ENCODE data around the gene GATB. TPM values are rescaled to one million over a fixed set of nuclear protein-coding genes. Genes with fewer than 3 reads are reported as not detected.
A peak's percentile ranks its signal among the peaks of the same experiment; 100 is the strongest.

GATB gene
- total RNA-seq, 1 donor: 17.2 TPM

- TF ChIP-seq, protein P1, sequence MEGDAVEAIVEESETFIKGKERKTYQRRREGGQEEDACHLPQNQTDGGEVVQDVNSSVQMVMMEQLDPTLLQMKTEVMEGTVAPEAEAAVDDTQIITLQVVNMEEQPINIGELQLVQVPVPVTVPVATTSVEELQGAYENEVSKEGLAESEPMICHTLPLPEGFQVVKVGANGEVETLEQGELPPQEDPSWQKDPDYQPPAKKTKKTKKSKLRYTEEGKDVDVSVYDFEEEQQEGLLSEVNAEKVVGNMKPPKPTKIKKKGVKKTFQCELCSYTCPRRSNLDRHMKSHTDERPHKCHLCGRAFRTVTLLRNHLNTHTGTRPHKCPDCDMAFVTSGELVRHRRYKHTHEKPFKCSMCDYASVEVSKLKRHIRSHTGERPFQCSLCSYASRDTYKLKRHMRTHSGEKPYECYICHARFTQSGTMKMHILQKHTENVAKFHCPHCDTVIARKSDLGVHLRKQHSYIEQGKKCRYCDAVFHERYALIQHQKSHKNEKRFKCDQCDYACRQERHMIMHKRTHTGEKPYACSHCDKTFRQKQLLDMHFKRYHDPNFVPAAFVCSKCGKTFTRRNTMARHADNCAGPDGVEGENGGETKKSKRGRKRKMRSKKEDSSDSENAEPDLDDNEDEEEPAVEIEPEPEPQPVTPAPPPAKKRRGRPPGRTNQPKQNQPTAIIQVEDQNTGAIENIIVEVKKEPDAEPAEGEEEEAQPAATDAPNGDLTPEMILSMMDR (IDR thresholded peaks at IDR 0.05; ENCODE audit: insufficient read depth, low read length): no peak
- DNase-seq (ENCODE audit: low read depth): no peak
- peak overlapping the region; percentile 10 for H3K4me3 ChIP-seq (ENCODE audit: low read depth, low read length)
Measured at GRCh38 chr4:151653548-151653918, 107.3 kb downstream of the GATB start.

DNA sequence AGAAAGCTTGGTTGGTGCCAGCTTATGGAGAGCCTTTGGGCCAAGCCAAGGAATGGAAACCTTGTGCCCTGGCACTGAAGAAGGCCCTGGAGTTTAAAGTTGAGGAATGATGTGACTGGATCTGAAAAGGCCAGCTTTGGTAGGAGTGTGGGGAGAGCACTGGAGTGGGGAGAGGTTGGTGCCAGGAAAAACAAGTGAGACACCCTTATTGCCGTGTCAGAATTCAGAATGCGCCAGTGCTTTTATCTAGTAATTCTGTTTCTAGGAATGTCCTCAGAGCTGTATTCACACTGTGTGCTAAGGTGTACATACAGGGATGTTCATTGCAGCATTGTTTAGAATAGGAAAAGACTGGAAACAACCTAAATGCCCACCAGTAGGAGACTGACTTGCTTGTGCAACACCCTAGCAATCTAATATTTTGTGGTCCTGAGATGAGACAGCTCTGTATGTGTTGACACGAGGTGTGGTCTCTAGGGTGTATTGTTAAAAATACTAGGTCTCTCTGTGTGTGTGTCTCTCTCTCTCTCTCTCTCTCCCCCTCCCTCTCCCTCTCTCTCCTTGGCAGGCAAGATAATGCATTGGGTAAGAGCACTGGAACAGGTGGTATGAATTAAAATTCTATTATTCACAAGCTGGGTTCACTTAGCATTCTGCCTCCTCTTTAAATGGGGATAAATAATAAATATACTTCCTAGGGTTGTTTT lies 107.8 kb downstream of the GATB start:
- TF ChIP-seq, protein P1 (IDR thresholded peaks at IDR 0.05; ENCODE audit: insufficient read depth, low read length): no peak
- no peak overlapping the region for H3K4me3 ChIP-seq (ENCODE audit: low read depth, low read length)
- DNase-seq (ENCODE audit: low read depth): peak; percentile 95

DNA sequence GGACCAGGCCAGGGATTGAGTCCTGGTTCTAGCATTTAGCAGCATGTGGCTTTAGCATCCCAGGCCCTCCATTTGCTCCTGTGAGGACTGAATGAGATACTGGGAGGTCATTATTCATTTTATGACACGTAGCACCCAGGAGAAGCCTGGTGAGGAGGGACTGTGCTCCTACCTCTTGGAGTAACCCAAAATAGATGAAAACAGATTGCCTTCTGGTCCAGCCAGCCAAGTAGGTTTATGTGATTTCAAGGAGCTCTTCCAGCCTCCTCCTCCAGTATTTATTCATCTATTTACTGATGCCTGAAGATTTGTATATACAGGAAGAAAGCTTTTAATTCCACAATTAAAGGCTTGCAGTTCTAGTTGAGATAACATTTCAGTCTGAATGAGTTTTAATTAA lies 109.3 kb downstream of the GATB start:
- TF ChIP-seq, protein P1 (IDR thresholded peaks at IDR 0.05; ENCODE audit: insufficient read depth, low read length): no peak
- DNase-seq (ENCODE audit: low read depth): no peak
- H3K4me3 ChIP-seq (ENCODE audit: low read depth, low read length): no peak overlapping the region

- TF ChIP-seq, protein P1 (IDR thresholded peaks at IDR 0.05; ENCODE audit: insufficient read depth, low read length): no peak
- no peak for DNase-seq (ENCODE audit: low read depth)
- no peak overlapping the region for H3K4me3 ChIP-seq (ENCODE audit: low read depth, low read length)
Measured at GRCh38 chr4:151649479-151649878, 111.3 kb downstream of the GATB start.

GRCh38 chr4:151646322-151646721 lies 114.5 kb downstream of the GATB start:
- TF ChIP-seq, protein P1 (IDR thresholded peaks at IDR 0.05; ENCODE audit: insufficient read depth, low read length): no peak
- no peak overlapping the region for H3K4me3 ChIP-seq (ENCODE audit: low read depth, low read length)
- no peak for DNase-seq (ENCODE audit: low read depth)

DNA sequence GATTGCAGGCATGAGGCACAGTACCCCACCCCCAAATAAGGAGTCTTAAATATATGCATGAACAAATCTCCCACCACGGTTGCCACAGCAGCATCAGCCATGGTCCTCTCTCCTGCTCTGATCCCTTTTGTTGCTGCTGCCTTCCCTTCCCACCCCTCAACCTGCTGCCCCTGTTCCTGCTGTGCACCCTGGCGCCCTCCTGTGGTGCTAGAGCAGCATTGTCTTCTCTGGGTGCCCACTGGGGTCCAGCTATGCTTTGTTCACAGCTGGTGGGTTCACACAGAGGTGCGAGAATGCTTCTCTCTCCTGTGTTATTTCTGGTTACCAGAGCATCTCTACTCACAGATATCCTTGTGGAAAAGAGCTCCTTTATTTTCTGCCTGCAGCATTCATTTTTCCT lies 116.2 kb downstream of the GATB start:
- H3K4me3 ChIP-seq (ENCODE audit: low read depth, low read length): no peak overlapping the region
- TF ChIP-seq, protein P1 (IDR thresholded peaks at IDR 0.05; ENCODE audit: insufficient read depth, low read length): peak; percentile 34
- DNase-seq (ENCODE audit: low read depth): no peak

DNA sequence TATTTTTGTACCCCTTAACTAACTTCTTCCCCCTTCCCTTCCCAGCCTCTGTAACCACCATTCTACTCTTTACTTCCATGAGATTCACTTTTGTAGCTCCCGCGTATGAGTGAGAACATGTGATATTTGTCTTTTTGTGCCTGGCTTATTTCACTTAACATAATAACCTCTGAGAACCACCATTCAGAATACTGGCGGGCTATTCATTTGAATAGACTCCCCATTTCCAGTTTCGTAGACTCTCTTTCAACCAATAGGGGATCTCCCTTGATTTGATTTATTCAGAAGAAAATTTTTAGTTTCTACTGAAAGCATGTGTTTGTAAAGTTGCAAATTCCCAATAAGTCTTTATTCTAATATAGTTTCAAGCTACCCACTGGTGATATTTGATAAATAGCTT lies 117.2 kb downstream of the GATB start:
- H3K4me3 ChIP-seq (ENCODE audit: low read depth, low read length): no peak overlapping the region
- no peak for DNase-seq (ENCODE audit: low read depth)
- TF ChIP-seq, protein P1 (IDR thresholded peaks at IDR 0.05; ENCODE audit: insufficient read depth, low read length): no peak

Data from fibroblast of the aortic adventitia (primary cell).